Cardiac fibroblast (primary cell): ENCODE data around the gene USH2A.
A peak's percentile ranks its signal among the peaks of the same experiment; 100 is the strongest.

ENCODE experiments used
- DNase-seq, 2 donors: peaks; one replicate each; pipeline versions ENCODE4 v3.0.0 to v3.0.0-alpha.2; 2010; ENCODE audit warnings: low read depth in 2 of 2
- H3K4me3 ChIP-seq, 2 donors: replicated peaks in 1 of 2; 1 replicate in 1 of 2; 2 replicates in 1 of 2; pipeline ENCODE4 v1.5.1; 2011; ENCODE audit warnings: low read depth in 2 of 2, low read length in 2 of 2, mild to moderate bottlenecking in 2 of 2, moderate library complexity in 1 of 2
- CTCF ChIP-seq: IDR thresholded peaks from one replicate; pipeline ENCODE4 v1.5.1; 2011; ENCODE audit warnings: low read depth, mild to moderate bottlenecking, low read length, inconsistent platforms

Gene USH2A

GRCh38 chr1:215637041-215637573 is 786.1 kb downstream of the USH2A start:
- peak; percentile 29 to 79 for DNase-seq
- H3K4me3 ChIP-seq, result no peak overlapping the region
- no peak for TF ChIP-seq CTCF

GRCh38 chr1:215636258-215636965 is 786.8 kb downstream of the USH2A start:
- TF ChIP-seq CTCF, result no peak

GRCh38 chr1:215635827-215636226 is 787.4 kb downstream of the USH2A start:
- no peak for DNase-seq

More at GRCh38 chr1:215636258-215636965, 786.8 kb downstream of the USH2A start:
- peak; percentile 33 to 80 for DNase-seq
- H3K4me3 ChIP-seq, result no peak overlapping the region

GRCh38 chr1:215631489-215631888 is 791.8 kb downstream of the USH2A start:
- peak in 1 of 2 donors; percentile 26 for DNase-seq
- TF ChIP-seq CTCF, result no peak
- no peak overlapping the region for H3K4me3 ChIP-seq

More at GRCh38 chr1:215635827-215636226, 787.4 kb downstream of the USH2A start:
- H3K4me3 ChIP-seq, result no peak overlapping the region
- TF ChIP-seq CTCF, result no peak

GRCh38 chr1:215631040-215631439 is 792.2 kb downstream of the USH2A start:
- TF ChIP-seq CTCF, result no peak
- H3K4me3 ChIP-seq, result no peak overlapping the region
- DNase-seq, result no peak

- H3K4me3 ChIP-seq, result no peak overlapping the region
- TF ChIP-seq CTCF, result no peak
- no peak for DNase-seq
Observed at GRCh38 chr1:215625949-215626348, 797.3 kb downstream of the USH2A start.
